ENCODE measurements around the gene ZNF23. TPM values are rescaled to one million over a fixed set of nuclear protein-coding genes. Genes with fewer than 3 reads are reported as not detected.

ZNF23 gene
- total and polyA plus RNA-seq, 2 experiments from 2014 or later = 12.1 to 15.3 TPM

DNA sequence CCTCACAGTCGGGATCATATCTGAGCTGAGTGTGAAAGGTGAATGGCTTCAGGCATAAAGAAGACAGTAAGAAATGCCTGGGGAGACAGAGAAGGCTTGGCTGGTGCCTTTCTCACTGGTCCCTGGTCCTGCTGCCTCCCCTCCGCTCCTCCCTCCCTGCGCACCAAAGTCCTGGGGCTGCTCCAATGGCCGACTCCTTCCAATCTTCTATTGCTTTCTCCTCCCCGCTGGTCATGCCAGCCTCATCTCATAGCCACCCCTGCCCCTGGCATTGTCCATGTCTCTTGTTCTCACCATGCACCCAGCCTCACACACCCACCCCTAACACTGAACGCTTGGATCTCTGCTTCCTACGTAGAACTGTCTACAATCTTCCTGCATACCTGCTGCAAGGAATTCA, 38.2 kb downstream of the ZNF23 start:
- no peak overlapping the region for H3K27ac ChIP-seq
- H3F3A ChIP-seq (ENCODE audit: insufficient read depth) = peaks cover 17% of the 10 kb centered on the region
- in situ Hi-C loops (cut with MboI) = no loop called here
- no peaks in the 10 kb centered on the region for H3K9me2 ChIP-seq (ENCODE audit: insufficient read depth)
- no peaks in the 10 kb centered on the region for H4K20me1 ChIP-seq (ENCODE audit: insufficient read depth)
- no peak for DNase-seq
- H3K9ac ChIP-seq = no peak overlapping the region
- H3K79me2 ChIP-seq (ENCODE audit: insufficient read depth) = no peaks in the 10 kb centered on the region
- no peaks in the 10 kb centered on the region for H3K9me3 ChIP-seq (ENCODE audit: low read depth)
- TF ChIP-seq EZH2phosphoT487 (IDR thresholded peaks at IDR 0.05; ENCODE audit: insufficient read depth, low read depth) = no peak
- no peak for TF ChIP-seq EZH2 (IDR thresholded peaks at IDR 0.05; ENCODE audit: insufficient read depth, poor library complexity, severe bottlenecking)
- peaks cover 9% of the 10 kb centered on the region for H3K27me3 ChIP-seq (replicated peaks; ENCODE audit: insufficient read depth)
- no peak overlapping the region for H3K4me3 ChIP-seq
- no peak overlapping the region for H2AFZ ChIP-seq
- H3K4me2 ChIP-seq (ENCODE audit: unreplicated experiment) = no peak overlapping the region
- H3K36me3 ChIP-seq (ENCODE audit: low read depth) = no peaks in the 10 kb centered on the region
- 65 to 69% methylated on average over 7 of the region's 7 CpGs for WGBS, 2 experiments (ENCODE audit: low coverage in 1 of 2, low lambda C conversion rate in 2 of 2, missing lambda C conversion rate in 2 of 2)
- no peaks in the 10 kb centered on the region for H3K4me1 ChIP-seq (ENCODE audit: insufficient read depth)

DNA sequence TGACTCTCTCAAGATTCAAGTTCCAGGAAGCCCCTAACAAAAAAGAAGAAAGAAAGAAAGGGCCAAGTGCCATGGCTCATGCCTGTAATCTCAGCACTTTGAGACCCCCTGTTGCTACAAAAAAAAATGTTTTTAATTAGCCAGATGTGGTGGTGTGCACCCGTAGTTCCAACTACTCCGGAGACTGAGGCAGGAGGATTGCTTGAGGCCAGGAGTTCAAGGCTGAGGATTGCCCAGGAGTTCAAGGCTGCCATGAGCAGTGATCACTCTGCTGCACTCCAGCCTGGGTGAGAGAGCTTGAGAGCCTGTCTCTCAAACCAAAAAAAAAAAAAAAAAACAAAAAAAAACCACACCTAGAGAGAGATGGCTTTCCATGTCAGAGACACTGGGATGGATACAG, 39.0 kb downstream of the ZNF23 start:
- H3K9ac ChIP-seq = no peak overlapping the region
- H3K4me3 ChIP-seq = no peak overlapping the region
- H2AFZ ChIP-seq = no peak overlapping the region
- no peaks in the 10 kb centered on the region for H3K4me1 ChIP-seq (ENCODE audit: insufficient read depth)
- no peaks in the 10 kb centered on the region for H3K9me3 ChIP-seq (ENCODE audit: low read depth)
- TF ChIP-seq EZH2phosphoT487 (IDR thresholded peaks at IDR 0.05; ENCODE audit: insufficient read depth, low read depth) (no peak), EZH2 (IDR thresholded peaks at IDR 0.05; ENCODE audit: insufficient read depth, poor library complexity, severe bottlenecking) (no peak)
- in situ Hi-C loops (cut with MboI) = no loop called here
- DNase-seq = no peak
- peaks cover 8% of the 10 kb centered on the region; the same call in 1 of the 2 replicates for H3F3A ChIP-seq (ENCODE audit: insufficient read depth)
- H4K20me1 ChIP-seq (ENCODE audit: insufficient read depth) = no peaks in the 10 kb centered on the region
- H3K36me3 ChIP-seq (ENCODE audit: low read depth) = no peaks in the 10 kb centered on the region
- WGBS, 2 experiments (ENCODE audit: low coverage in 1 of 2, low lambda C conversion rate in 2 of 2, missing lambda C conversion rate in 2 of 2) = 48 to 67% methylated on average over 2 of the region's 2 CpGs
- H3K9me2 ChIP-seq (ENCODE audit: insufficient read depth) = no peaks in the 10 kb centered on the region
- H3K4me2 ChIP-seq (ENCODE audit: unreplicated experiment) = no peak overlapping the region
- no peaks in the 10 kb centered on the region for H3K79me2 ChIP-seq (ENCODE audit: insufficient read depth)
- peaks cover 9% of the 10 kb centered on the region for H3K27me3 ChIP-seq (replicated peaks; ENCODE audit: insufficient read depth)
- H3K27ac ChIP-seq = no peak overlapping the region

DNA sequence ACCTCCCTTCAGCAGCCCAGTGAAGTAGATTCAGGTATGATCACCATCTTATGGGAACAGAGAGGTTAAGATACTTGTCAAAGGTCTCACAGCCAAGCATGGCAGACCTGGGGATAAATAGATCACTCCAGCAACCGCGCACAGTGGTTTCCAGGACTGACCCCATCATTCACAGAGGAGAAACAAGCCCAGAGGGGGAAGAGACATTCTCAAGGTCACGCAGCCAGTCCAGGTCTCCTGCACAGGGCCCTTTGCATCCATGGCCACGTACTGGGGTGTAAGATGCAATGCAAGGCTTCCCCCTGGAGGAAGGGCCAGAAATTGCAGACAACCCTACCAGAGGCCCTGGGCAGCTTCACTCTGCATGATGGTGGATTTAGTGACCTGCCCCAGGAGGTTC, 40.1 kb downstream of the ZNF23 start:
- Histone ChIP-seq H3K27ac (no peak overlapping the region), H3K36me3 (ENCODE audit: low read depth) (no peaks in the 10 kb centered on the region), H3K9me3 (ENCODE audit: low read depth) (no peaks in the 10 kb centered on the region), H3K79me2 (ENCODE audit: insufficient read depth) (no peaks in the 10 kb centered on the region), H3F3A (ENCODE audit: insufficient read depth) (peaks cover 3% of the 10 kb centered on the region; the same call in 1 of the 2 replicates), H3K4me1 (ENCODE audit: insufficient read depth) (no peaks in the 10 kb centered on the region), H3K9me2 (ENCODE audit: insufficient read depth) (no peaks in the 10 kb centered on the region), H3K27me3 (replicated peaks; ENCODE audit: insufficient read depth) (peaks cover 9% of the 10 kb centered on the region), H3K4me3 (no peak overlapping the region), H4K20me1 (ENCODE audit: insufficient read depth) (no peaks in the 10 kb centered on the region), H3K9ac (no peak overlapping the region), H3K4me2 (ENCODE audit: unreplicated experiment) (no peak overlapping the region), H2AFZ (no peak overlapping the region)
- peak; percentile 28 for DNase-seq
- WGBS, 2 experiments (ENCODE audit: low coverage in 1 of 2, low lambda C conversion rate in 2 of 2, missing lambda C conversion rate in 2 of 2) = 69 to 77% methylated on average over 4 of the region's 4 CpGs
- no peak for TF ChIP-seq EZH2 (IDR thresholded peaks at IDR 0.05; ENCODE audit: insufficient read depth, poor library complexity, severe bottlenecking)
- TF ChIP-seq EZH2phosphoT487 (IDR thresholded peaks at IDR 0.05; ENCODE audit: insufficient read depth, low read depth) = no peak
- in situ Hi-C loops (cut with MboI) = no loop called here

DNA sequence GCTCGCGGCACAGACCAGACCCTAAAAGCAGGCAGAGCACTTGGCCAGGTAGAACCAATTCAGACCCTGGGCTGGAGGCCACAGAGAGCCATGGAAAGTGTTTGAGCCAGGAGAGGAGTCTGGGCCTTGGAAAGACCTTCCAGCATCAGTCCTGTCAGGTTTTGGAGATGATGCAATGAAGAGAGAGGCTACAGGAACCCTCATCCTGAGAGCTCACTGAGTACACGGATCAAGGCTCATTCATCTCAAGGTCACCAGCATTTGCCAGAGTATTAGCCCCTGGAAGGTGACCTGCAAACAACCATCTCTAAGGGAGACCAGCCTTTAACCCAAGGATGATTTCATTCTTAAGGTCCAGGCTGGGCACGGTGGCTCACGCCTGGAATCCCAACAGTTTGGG, 48.0 kb downstream of the ZNF23 start:
- H3K27me3 ChIP-seq (replicated peaks; ENCODE audit: insufficient read depth) = peaks cover 17% of the 10 kb centered on the region
- in situ Hi-C loops (cut with MboI) = no loop called here
- H3K4me3 ChIP-seq = no peak overlapping the region
- no peak overlapping the region for H3K9ac ChIP-seq
- H3K4me2 ChIP-seq (ENCODE audit: unreplicated experiment) = no peak overlapping the region
- no peaks in the 10 kb centered on the region for H3K9me3 ChIP-seq (ENCODE audit: low read depth)
- H3K27ac ChIP-seq = no peak overlapping the region
- H3K36me3 ChIP-seq (ENCODE audit: low read depth) = no peaks in the 10 kb centered on the region
- DNase-seq = no peak
- 73 to 93% methylated on average over 5 of the region's 5 CpGs for WGBS, 2 experiments (ENCODE audit: low coverage in 1 of 2, low lambda C conversion rate in 2 of 2, missing lambda C conversion rate in 2 of 2)
- no peaks in the 10 kb centered on the region for H4K20me1 ChIP-seq (ENCODE audit: insufficient read depth)
- H3F3A ChIP-seq (ENCODE audit: insufficient read depth) = no peaks in the 10 kb centered on the region
- TF ChIP-seq EZH2 (IDR thresholded peaks at IDR 0.05; ENCODE audit: insufficient read depth, poor library complexity, severe bottlenecking) (no peak), EZH2phosphoT487 (IDR thresholded peaks at IDR 0.05; ENCODE audit: insufficient read depth, low read depth) (no peak)
- no peaks in the 10 kb centered on the region for H3K9me2 ChIP-seq (ENCODE audit: insufficient read depth)
- no peaks in the 10 kb centered on the region for H3K79me2 ChIP-seq (ENCODE audit: insufficient read depth)
- no peaks in the 10 kb centered on the region for H3K4me1 ChIP-seq (ENCODE audit: insufficient read depth)
- H2AFZ ChIP-seq = no peak overlapping the region

DNA sequence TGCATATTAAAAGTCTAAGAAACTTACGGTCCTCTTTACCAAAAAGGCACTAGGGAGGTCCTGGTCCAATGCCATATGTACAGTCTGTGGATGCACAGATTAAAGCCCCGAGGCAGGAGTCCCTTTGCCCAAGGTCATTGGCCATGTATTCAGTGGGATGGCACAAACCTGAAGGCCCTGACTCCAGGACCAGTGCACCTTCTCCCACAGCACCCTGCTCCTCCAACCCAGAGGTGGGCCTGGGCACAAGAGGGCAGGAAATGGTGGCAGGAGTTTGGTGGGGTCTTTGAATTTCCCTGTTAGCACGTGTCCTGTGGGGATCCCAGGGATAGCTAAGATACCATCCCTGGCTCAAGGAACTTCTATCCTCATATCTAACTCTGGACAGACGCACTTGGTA, 48.7 kb downstream of the ZNF23 start:
- WGBS, 2 experiments (ENCODE audit: low coverage in 1 of 2, low lambda C conversion rate in 2 of 2, missing lambda C conversion rate in 2 of 2) = 34 to 40% methylated on average over 4 of the region's 4 CpGs
- in situ Hi-C loops (cut with MboI) = no loop called here
- Histone ChIP-seq H3K4me3 (no peak overlapping the region), H3F3A (ENCODE audit: insufficient read depth) (no peaks in the 10 kb centered on the region), H3K79me2 (ENCODE audit: insufficient read depth) (no peaks in the 10 kb centered on the region), H2AFZ (no peak overlapping the region), H3K4me1 (ENCODE audit: insufficient read depth) (no peaks in the 10 kb centered on the region), H3K9me2 (ENCODE audit: insufficient read depth) (no peaks in the 10 kb centered on the region), H3K27ac (no peak overlapping the region), H3K36me3 (ENCODE audit: low read depth) (no peaks in the 10 kb centered on the region), H3K9me3 (ENCODE audit: low read depth) (no peaks in the 10 kb centered on the region), H3K9ac (no peak overlapping the region), H3K4me2 (ENCODE audit: unreplicated experiment) (no peak overlapping the region), H4K20me1 (ENCODE audit: insufficient read depth) (no peaks in the 10 kb centered on the region), H3K27me3 (replicated peaks; ENCODE audit: insufficient read depth) (peaks cover 20% of the 10 kb centered on the region)
- DNase-seq = no peak
- no peak for TF ChIP-seq EZH2 (IDR thresholded peaks at IDR 0.05; ENCODE audit: insufficient read depth, poor library complexity, severe bottlenecking)
